H1 (cell line): ENCODE results near the gene CACNG5. TPM values are rescaled to one million over a fixed set of nuclear protein-coding genes. Genes with fewer than 3 reads are reported as not detected.

Experiments
- CTCF ChIA-PET: fragments of 300-600 bp; sonication (Branson Sonifier 250); formaldehyde crosslinking; loops from one replicate; lab custom pipeline; 2021; ENCODE audit not compliant: partially characterized antibody; lab: Charles Lee
- POLR2A ChIA-PET: fragments of 300-600 bp; sonication (Branson Sonifier 250); formaldehyde crosslinking; loops from one replicate; lab custom pipeline; 2021; ENCODE audit warnings: inconsistent platforms; ENCODE audit not compliant: partially characterized antibody; lab: Charles Lee
- DNase-seq, 2 experiments: peaks; one replicate each; pipeline versions ENCODE4 v3.0.0 to v3.0.0-alpha.2; 2010 to 2022; ENCODE audit warnings: low spot score in 2 of 2, low read depth in 1 of 2, mixed read lengths in 1 of 2
- FAIRE-seq: peaks from 2 replicates; lab custom pipeline; 2011; peaks lifted over from hg19 to GRCh38; lab: Jason Lieb, UNC
- H2AFZ ChIP-seq: 2 replicates; pipeline ENCODE4 v1.8.1; 2012; ENCODE audit warnings: low read length, inconsistent platforms
- H2AK5ac ChIP-seq: 2 replicates; pipeline ENCODE4 v1.6.1; 2013; ENCODE audit warnings: low read depth, low read length
- H2BK120ac ChIP-seq: replicated peaks from 2 replicates; pipeline ENCODE3; 2013; ENCODE audit warnings: low read depth, low read length, inconsistent platforms
- H2BK12ac ChIP-seq: 2 replicates; pipeline ENCODE4 v1.6.1; 2013; ENCODE audit warnings: low read depth, low read length
- H2BK15ac ChIP-seq: 2 replicates; pipeline ENCODE4 v1.6.1; 2013; ENCODE audit warnings: low read length
- H2BK20ac ChIP-seq: 2 replicates; pipeline ENCODE4 v1.6.1; 2013; ENCODE audit warnings: low read length
- H2BK5ac ChIP-seq: 2 replicates; pipeline ENCODE4 v1.6.1; 2013; ENCODE audit warnings: low read depth, low read length
- H3K14ac ChIP-seq: 2 replicates; pipeline ENCODE4 v1.6.1; 2013; ENCODE audit warnings: inconsistent platforms; ENCODE audit not compliant: insufficient read length
- H3K18ac ChIP-seq: 2 replicates; pipeline ENCODE4 v1.6.1; 2013; ENCODE audit warnings: low read length; ENCODE audit errors: extremely low read depth
- H3K23ac ChIP-seq: 2 replicates; pipeline ENCODE4 v1.6.1; 2013; ENCODE audit warnings: inconsistent platforms; ENCODE audit not compliant: insufficient read length
- H3K23me2 ChIP-seq: 2 replicates; pipeline ENCODE4 v1.6.1; 2013; ENCODE audit warnings: low read depth, low read length
- H3K27ac ChIP-seq: 2 replicates; pipeline ENCODE4 v1.6.1; 2011; ENCODE audit warnings: low read depth, low read length, inconsistent platforms
- H3K27me3 ChIP-seq, 4 experiments: replicated peaks in 1 of 4; 1 replicate in 1 of 4; 2 replicates in 3 of 4; pipeline versions ENCODE4 v1.6.1 to v1.8.1; 2011 to 2013; ENCODE audit warnings: low read length in 3 of 4, mild to moderate bottlenecking in 3 of 4, inconsistent platforms in 2 of 4, mixed read lengths in 2 of 4, moderate library complexity in 1 of 4; ENCODE audit not compliant: control insufficient read depth in 3 of 4, insufficient read depth in 3 of 4; ENCODE audit errors: extremely low read depth in 1 of 4
- H3K36me3 ChIP-seq, 4 experiments: 2 replicates each; pipeline versions ENCODE4 v1.6.1 to v1.8.1; 2011 to 2013; ENCODE audit warnings: mild to moderate bottlenecking in 4 of 4, low read length in 3 of 4, moderate library complexity in 2 of 4, control low read depth in 1 of 4, inconsistent platforms in 1 of 4; ENCODE audit not compliant: insufficient read depth in 4 of 4, control insufficient read depth in 2 of 4
- H3K4ac ChIP-seq: replicated peaks from 2 replicates; pipeline ENCODE3; 2013; ENCODE audit warnings: low read length, low read depth, mixed read lengths, inconsistent platforms; ENCODE audit not compliant: insufficient read length
- H3K4me1 ChIP-seq, 4 experiments: replicated peaks in 1 of 4; 1 replicate in 1 of 4; 2 replicates in 3 of 4; pipeline versions ENCODE4 v1.6.1 to v1.8.1; 2011 to 2013; ENCODE audit warnings: low read length in 3 of 4, inconsistent platforms in 2 of 4, mixed read lengths in 1 of 4; ENCODE audit not compliant: insufficient read depth in 4 of 4, control insufficient read depth in 3 of 4
- H3K4me2 ChIP-seq, 2 experiments: 2 replicates each; pipeline versions ENCODE4 v1.6.1 to v1.8.1; 2011 to 2013; ENCODE audit warnings: low read depth in 2 of 2, low read length in 2 of 2, control low read depth in 1 of 2, inconsistent platforms in 1 of 2, mild to moderate bottlenecking in 1 of 2; ENCODE audit not compliant: insufficient read depth in 1 of 2
- H3K4me3 ChIP-seq, 4 experiments: fragments of 200-600, 300-600 bp in 1 of 4; sonication (generic), shearing (Covaris generic), sonication (Bioruptor Twin) in 1 of 4; 2 replicates each; pipeline versions ENCODE4 v1.5.1 to v1.8.1; 2011 to 2016; ENCODE audit warnings: low read length in 4 of 4, low read depth in 3 of 4, control low read depth in 2 of 4, inconsistent platforms in 2 of 4, mild to moderate bottlenecking in 2 of 4, mixed read lengths in 1 of 4, moderate library complexity in 1 of 4; ENCODE audit not compliant: insufficient read depth in 2 of 4; ENCODE audit errors: extremely low read depth in 1 of 4
- H3K56ac ChIP-seq: replicated peaks from 2 replicates; pipeline ENCODE3; 2013; ENCODE audit warnings: low read depth, mild to moderate bottlenecking, mixed read lengths, low read length, inconsistent platforms; ENCODE audit not compliant: insufficient read length
- H3K79me1 ChIP-seq: 2 replicates; pipeline ENCODE4 v1.6.1; 2013; ENCODE audit warnings: low read depth, low read length, control low read depth
- H3K79me2 ChIP-seq, 2 experiments: 2 replicates each; pipeline versions ENCODE4 v1.6.1 to v1.8.1; 2012 to 2013; ENCODE audit warnings: low read length in 2 of 2, mild to moderate bottlenecking in 2 of 2, inconsistent platforms in 1 of 2; ENCODE audit not compliant: insufficient read depth in 2 of 2, control insufficient read depth in 1 of 2
- H3K9ac ChIP-seq, 4 experiments: replicated peaks in 1 of 4; 1 replicate in 1 of 4; 2 replicates in 3 of 4; pipeline versions ENCODE4 v1.6.1 to v1.8.1; 2011 to 2013; ENCODE audit warnings: low read depth in 3 of 4, low read length in 3 of 4, control low read depth in 2 of 4, mild to moderate bottlenecking in 2 of 4, moderate library complexity in 2 of 4, inconsistent platforms in 1 of 4; ENCODE audit errors: extremely low read depth in 1 of 4
- H3K9me3 ChIP-seq, 2 experiments: 2 replicates each; pipeline versions ENCODE4 v1.6.1 to v1.8.1; 2012 to 2013; ENCODE audit warnings: mild to moderate bottlenecking in 2 of 2, moderate library complexity in 2 of 2, control low read depth in 1 of 2, inconsistent platforms in 1 of 2, low read depth in 1 of 2, low read length in 1 of 2, mixed read lengths in 1 of 2; ENCODE audit not compliant: insufficient read depth in 2 of 2
- H4K20me1 ChIP-seq, 2 experiments: replicated peaks in 1 of 2; 2 replicates each; pipeline versions ENCODE3 to v1.8.1; 2011 to 2013; ENCODE audit warnings: inconsistent platforms in 2 of 2, low read length in 2 of 2, mild to moderate bottlenecking in 1 of 2; ENCODE audit not compliant: insufficient read depth in 2 of 2, control insufficient read depth in 1 of 2
- H4K5ac ChIP-seq: 2 replicates; pipeline ENCODE4 v1.6.1; 2013; ENCODE audit warnings: low read length, low read depth, mixed read lengths, inconsistent platforms; ENCODE audit not compliant: insufficient read length
- H4K8ac ChIP-seq: 2 replicates; pipeline ENCODE4 v1.8.0; 2013; ENCODE audit warnings: mild to moderate bottlenecking, moderate library complexity, low read length, inconsistent platforms; ENCODE audit not compliant: insufficient read depth; ENCODE audit errors: extremely low read depth
- H4K91ac ChIP-seq: replicated peaks from 2 replicates; pipeline ENCODE3; 2013; ENCODE audit warnings: low read length, mixed read lengths, inconsistent platforms; ENCODE audit not compliant: insufficient read length
- CHD2 ChIP-seq: IDR thresholded peaks from 2 replicates; pipeline ENCODE4 v1.6.1; 2012; ENCODE audit warnings: low read length, improper control_type of control experiment
- WGBS, 2 experiments: shearing (Covaris generic) in 1 of 2; methylation state at CpG; one replicate each; pipeline versions ENCODE4 v1.1.6 to v1.1.7; 2013 to 2015; ENCODE audit warnings: low lambda C conversion rate in 2 of 2, mixed read lengths in 2 of 2, inconsistent platforms in 1 of 2, low coverage in 1 of 2, missing lambda C conversion rate in 1 of 2; ENCODE audit not compliant: insufficient replicate concordance in 2 of 2, insufficient coverage in 1 of 2, insufficient read length in 1 of 2; ENCODE audit errors: extremely low coverage in 1 of 2, missing lambda C conversion rate in 1 of 2; 5-methylcytosine and 5-hydroxymethylcytosine counted together
- polyA plus RNA-seq, 7 experiments: library from polyadenylated mRNA; depleted of rRNA in 3 of 7; stranded (reverse) in 5 of 7; unstranded in 2 of 7; fragments of >200 nt in 5 of 7; fragments of 200-250 nt in 2 of 7; gene quantifications; 1 replicate in 5 of 7; 2 replicates in 1 of 7; 4 replicates in 1 of 7; pipeline versions ENCODE4 v1.2.1 to v1.2.3, GENCODE V29; 2011 to 2013; ENCODE audit warnings: missing spikeins in 2 of 7, mixed read lengths in 2 of 7
- total RNA-seq: library from RNA; stranded (reverse); fragmentation: NEBNext Ultra II Directional; extraction: Animal tissue kit (Norgen Biotek cat#: 25700); gene quantifications from 2 replicates; pipeline ENCODE4 v1.2.1, GENCODE V29; 2021

CACNG5 gene
- total and polyA plus RNA-seq, 2 of the 8 experiments (the other 6 are each of a cell fraction or from before 2014, with no cell fraction given), result 2.2 to 3.1 TPM

DNA sequence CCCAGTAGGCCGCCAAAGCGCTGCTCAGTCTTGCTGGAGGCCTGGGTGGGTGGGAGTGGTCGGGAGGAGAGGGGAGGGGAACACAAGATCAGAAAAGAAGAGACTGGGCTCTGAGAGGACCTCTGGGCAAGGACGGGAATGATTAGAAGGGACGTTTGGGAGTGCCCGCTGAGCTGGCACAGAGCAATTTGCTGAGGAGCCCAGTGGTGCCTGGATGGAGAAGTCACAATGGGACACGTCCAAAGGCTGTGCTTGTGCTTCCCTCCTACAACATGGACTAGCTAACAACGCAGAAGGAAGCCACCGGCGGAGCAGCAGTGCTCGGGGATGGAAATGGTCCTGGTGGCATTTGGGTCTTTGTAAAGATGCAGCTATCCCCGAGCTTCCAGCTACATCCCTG, 84.0 kb downstream of the CACNG5 start:
- Histone ChIP-seq H3K27me3 (no peaks in the 10 kb centered on the region), H2BK5ac (no peak overlapping the region), H4K20me1 (peaks cover 0 to 2% of the 10 kb centered on the region in 2 experiments), H3K14ac (no peak overlapping the region), H3K79me1 (no peaks in the 10 kb centered on the region), H3K23ac (no peak overlapping the region), H3K4me2 (no peak overlapping the region), H3K27ac (no peak overlapping the region), H3K9me3 (no peaks in the 10 kb centered on the region; a peak in 1 of 4 replicates), H2AFZ (no peak overlapping the region), H4K8ac (no peak overlapping the region), H3K56ac (no peak overlapping the region), H3K4ac (no peak overlapping the region), H2BK120ac (no peak overlapping the region), H3K36me3 (no peaks in the 10 kb centered on the region), H3K4me3 (no peak overlapping the region), H4K91ac (no peak overlapping the region), H3K18ac (no peak overlapping the region), H2BK12ac (no peak overlapping the region), H4K5ac (no peak overlapping the region), H3K79me2 (no peaks in the 10 kb centered on the region), H3K4me1 (no peaks in the 10 kb centered on the region), H3K23me2 (no peaks in the 10 kb centered on the region; the same call in 1 of the 2 replicates), H2BK15ac (no peak overlapping the region), H3K9ac (no peak overlapping the region), H2AK5ac (no peak overlapping the region), H2BK20ac (no peak overlapping the region)
- no peak for TF ChIP-seq CHD2
- FAIRE-seq, result no peak
- 87% methylated on average over 7 of the region's 12 CpGs; no CpG with 5 or more reads in 1 of the 2 experiments for WGBS, 2 experiments
- no peak for DNase-seq
- ChIA-PET CTCF (interaction anchor here (0.8 to 1.9 kb wide), 5 partner anchors 9 to 191 kb away, joined by 3 to 11 read pairs (median 4); no protein-coding TSS in a partner anchor), POLR2A (no interaction called here)
